AG04449 (cell line): ENCODE results near the gene FAM149B1.

Source experiments
- CTCF ChIA-PET: fragments of 350-600 bp; formaldehyde crosslinking; extraction: SDS; loops from one replicate; lab custom pipeline; 2021; ENCODE audit warnings: antibody characterized with exemption; lab: Yijun Ruan, JAX
- POLR2A ChIA-PET: fragments of 400-600, 350-600 bp; formaldehyde crosslinking; extraction: SDS; loops from one replicate; lab custom pipeline; 2020; ENCODE audit warnings: antibody characterized with exemption, inconsistent platforms; lab: Yijun Ruan, JAX
- DNase-seq: peaks from one replicate; pipeline ENCODE4 v3.0.0-alpha.2; 2010; ENCODE audit warnings: low read depth, low spot score
- H3K4me3 ChIP-seq: 2 replicates; pipeline ENCODE4 v1.5.1; 2011; ENCODE audit warnings: low read depth, mild to moderate bottlenecking, control low read depth, low read length
- CTCF ChIP-seq: IDR thresholded peaks from one replicate; pipeline ENCODE4 v1.5.1; 2011; ENCODE audit warnings: mild to moderate bottlenecking, moderate library complexity, low read length, control low read depth, inconsistent platforms; ENCODE audit not compliant: insufficient read depth; ENCODE audit errors: missing control alignments

FAM149B1 gene

GRCh38 chr10:73228247-73228646, 60.3 kb downstream of the FAM149B1 start:
- DNase-seq, result no peak
- TF ChIP-seq CTCF, result no peak
- ChIA-PET CTCF (no interaction called here), POLR2A (no interaction called here)
- no peak overlapping the region for H3K4me3 ChIP-seq

DNA sequence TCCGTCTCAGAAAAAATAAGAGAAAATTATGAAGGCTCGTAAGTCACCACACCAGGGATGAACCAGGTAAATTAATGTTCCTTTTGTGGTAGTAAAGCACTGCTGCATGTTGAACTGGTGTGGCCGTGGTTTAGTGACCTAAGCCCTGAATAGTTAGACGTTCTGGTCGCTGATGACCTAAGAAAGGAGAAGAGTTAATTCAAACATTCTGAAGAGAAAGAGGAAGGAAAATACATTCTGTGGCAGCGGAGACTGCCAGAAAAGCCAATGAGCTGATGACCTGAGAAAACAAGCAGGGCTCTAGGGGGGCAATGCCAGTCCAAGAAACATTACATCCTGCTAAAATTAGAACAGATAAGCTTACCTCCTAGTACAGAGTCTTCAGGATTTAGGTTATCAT, 61.6 kb downstream of the FAM149B1 start:
- POLR2A ChIA-PET, result no interaction called here
- no peak overlapping the region for H3K4me3 ChIP-seq
- no peak for DNase-seq
- CTCF ChIA-PET, result no interaction called here
- TF ChIP-seq CTCF, result no peak

- TF ChIP-seq CTCF, result no peak
- POLR2A ChIA-PET, result interaction anchor here (2.1 kb wide), 1 partner anchor 14 kb away, joined by 5 read pairs; the partner anchor contains the start of gene DNAJC9
- no peak for DNase-seq
- no peak overlapping the region for H3K4me3 ChIP-seq
- CTCF ChIA-PET, result no interaction called here
These were observed 65.0 kb downstream of the FAM149B1 start for GRCh38 chr10:73232887-73233286.

DNA sequence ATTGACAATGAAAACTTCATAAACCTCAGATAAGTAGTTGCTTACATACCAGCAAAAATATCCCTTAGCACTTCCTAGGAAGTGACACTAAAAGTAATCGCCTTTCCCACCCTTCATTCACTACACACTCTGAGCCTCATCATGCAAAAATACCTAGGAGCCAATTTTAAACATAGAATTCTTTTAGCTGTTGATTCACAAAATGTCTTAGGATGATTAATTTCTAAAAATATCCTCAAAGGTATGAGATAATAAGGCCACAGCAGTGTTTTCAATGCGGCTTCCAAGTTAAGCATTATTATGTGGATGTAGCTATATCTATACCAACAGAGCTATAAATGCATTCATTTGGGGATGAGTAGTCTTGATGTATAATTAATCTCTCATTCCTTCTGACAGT, 66.0 kb downstream of the FAM149B1 start:
- no peak for TF ChIP-seq CTCF
- no peak for DNase-seq
- H3K4me3 ChIP-seq, result no peak overlapping the region
- POLR2A ChIA-PET, result interaction anchor here (0.6 to 2.1 kb wide), 2 partner anchors 11 to 13 kb away, joined by 4 to 5 read pairs; partner anchors contain the start of gene DNAJC9
- CTCF ChIA-PET, result interaction anchor here (0.6 to 1.1 kb wide), 4 partner anchors 10 to 304 kb away, joined by 3 to 5 read pairs (median 4); partner anchors contain the start of gene NUDT13

GRCh38 chr10:73234695-73235094, 66.8 kb downstream of the FAM149B1 start:
- no peak overlapping the region for H3K4me3 ChIP-seq
- no peak for DNase-seq
- ChIA-PET CTCF (interaction anchor here (0.6 to 0.7 kb wide), 2 partner anchors 11 to 304 kb away, joined by 4 to 5 read pairs; no protein-coding TSS in a partner anchor), POLR2A (interaction anchor here (2.1 kb wide), 1 partner anchor 12 kb away, joined by 5 read pairs; the partner anchor contains the start of gene DNAJC9)
- no peak for TF ChIP-seq CTCF

- DNase-seq, result no peak
- POLR2A ChIA-PET, result interaction anchor here (0.6 to 1.2 kb wide), 2 partner anchors 8 to 393 kb away, joined by 3 to 5 read pairs; partner anchors contain the start of gene DNAJC9
- CTCF ChIA-PET, result interaction anchor here (0.8 to 1.6 kb wide), 3 partner anchors 13 to 21 kb away, joined by 3 read pairs; no protein-coding TSS in a partner anchor
- no peak overlapping the region for H3K4me3 ChIP-seq
- TF ChIP-seq CTCF, result no peak
These were observed 71.2 kb downstream of the FAM149B1 start for GRCh38 chr10:73238990-73239566.
